ENCODE measurements around the gene TRPT1. TPM values are rescaled to one million over a fixed set of nuclear protein-coding genes. Genes with fewer than 3 reads are reported as not detected.
A peak's percentile ranks its signal among the peaks of the same experiment; 100 is the strongest.

Gene TRPT1
- total and polyA plus RNA-seq, 9 of the 15 experiments (the other 6 are each of a cell fraction or from before 2014, with no cell fraction given) = 4.6 to 41.7 (median 23.1) TPM

DNA sequence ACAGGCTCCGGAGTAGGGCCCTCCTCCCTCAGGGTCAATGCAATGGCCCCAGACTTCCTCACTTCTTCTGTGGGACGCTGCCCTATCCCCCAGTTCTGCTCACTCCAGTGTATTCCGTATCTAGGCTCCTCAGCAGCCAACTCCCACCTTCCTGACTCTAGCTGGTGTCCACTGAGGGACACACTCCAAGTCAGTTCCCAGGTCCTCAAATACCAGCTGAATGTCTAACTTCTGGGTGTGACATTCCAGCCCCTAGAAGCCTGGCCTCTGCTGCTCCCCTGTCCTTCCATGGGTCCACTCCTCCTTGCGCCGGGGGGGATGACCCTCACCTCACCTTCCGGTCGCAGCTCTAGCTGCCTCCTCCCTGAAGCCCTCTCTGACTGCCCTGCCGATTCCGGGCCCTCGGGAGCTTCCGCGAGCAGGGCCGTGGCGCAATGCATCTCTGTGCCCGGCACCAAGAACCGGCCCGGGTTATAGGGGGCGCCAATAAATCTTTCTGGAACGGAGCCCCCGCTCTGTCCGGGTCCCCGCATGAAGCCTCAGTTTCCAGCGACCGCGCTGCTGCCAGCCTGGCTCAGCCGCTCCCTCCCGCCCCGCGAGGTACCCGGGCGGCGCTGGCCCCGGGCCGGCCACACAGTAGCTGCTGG lies 43.0 kb upstream of the TRPT1 start (continued):
- 0 out of 2 replicates have a peak, but pooled peaks have one; percentile 24 for TF ChIP-seq ZBTB2 (IDR thresholded peaks at IDR 0.05)
- peak; percentile 28; the same call in 1 of the 2 replicates for TF ChIP-seq CREB3L1 (IDR thresholded peaks at IDR 0.05; ENCODE audit: borderline replicate concordance, low read depth)
- peak; percentile 50; the same call in 1 of the 2 replicates for TF ChIP-seq DPF2 (IDR thresholded peaks at IDR 0.05)
- TF ChIP-seq NBN (IDR thresholded peaks at IDR 0.05; ENCODE audit: low read depth) = 0 out of 2 replicates have a peak, but pooled peaks have one; percentile 49
- peak; percentile 97 for TF ChIP-seq ETV1 (tag; conservative IDR thresholded peaks at IDR 0.05; ENCODE audit: low read depth)
- no peak for TF ChIP-seq WHSC1 (IDR thresholded peaks at IDR 0.05; ENCODE audit: low read length)
- TF ChIP-seq PATZ1 (CRISPR knock-in tag; IDR thresholded peaks at IDR 0.05; ENCODE audit: borderline replicate concordance) = peak; percentile 57; the same call in 1 of the 2 replicates
- 0 out of 2 replicates have a peak, but pooled peaks have one; percentile 70 for TF ChIP-seq ZNF592 (IDR thresholded peaks at IDR 0.05)
- no peak for TF ChIP-seq HNRNPL (IDR thresholded peaks at IDR 0.05; ENCODE audit: low read depth, low read length)
- TF ChIP-seq KDM4B (IDR thresholded peaks at IDR 0.05; ENCODE audit: borderline replicate concordance in 2 of 2, low read depth in 1 of 2) = no peak
- peak; percentile 51 for TF ChIP-seq POLR2B (IDR thresholded peaks at IDR 0.05; ENCODE audit: low read depth, partially characterized antibody)
- TF ChIP-seq MAZ (CRISPR knock-in tag; conservative IDR thresholded peaks at IDR 0.05 in 1 of 2, IDR thresholded peaks at IDR 0.05 in 1 of 2) = peak in 1 of 2 experiments; percentile 51; a peak in 1 of 4 replicates
- TF ChIP-seq SMARCE1 (IDR thresholded peaks at IDR 0.05) = 0 out of 2 replicates have a peak, but pooled peaks have one; percentile 25
- TF ChIP-seq TRIM24 (IDR thresholded peaks at IDR 0.05) = 0 out of 4 replicates have a peak, but pooled peaks of 1 of the 2 experiments have one; percentile 8
- no peak for TF ChIP-seq KLF16 (IDR thresholded peaks at IDR 0.05)
- TF ChIP-seq YY1 (IDR thresholded peaks at IDR 0.05; ENCODE audit: borderline replicate concordance in 1 of 3, control insufficient read depth in 1 of 3, extremely low read depth in 1 of 3, insufficient read depth in 3 of 3, insufficient read length in 1 of 3, insufficient replicate concordance in 2 of 3, low read depth in 1 of 3, low read length in 2 of 3) = peak in 2 of 3 experiments; percentile 4 to 35
